Measurements from ENCODE around the gene SCN8A. TPM values are rescaled to one million over a fixed set of nuclear protein-coding genes. Genes with fewer than 3 reads are reported as not detected.

Gene SCN8A
- total and polyA plus RNA-seq, 4 donors, result 0.06 to 0.77 (median 0.26) TPM

DNA sequence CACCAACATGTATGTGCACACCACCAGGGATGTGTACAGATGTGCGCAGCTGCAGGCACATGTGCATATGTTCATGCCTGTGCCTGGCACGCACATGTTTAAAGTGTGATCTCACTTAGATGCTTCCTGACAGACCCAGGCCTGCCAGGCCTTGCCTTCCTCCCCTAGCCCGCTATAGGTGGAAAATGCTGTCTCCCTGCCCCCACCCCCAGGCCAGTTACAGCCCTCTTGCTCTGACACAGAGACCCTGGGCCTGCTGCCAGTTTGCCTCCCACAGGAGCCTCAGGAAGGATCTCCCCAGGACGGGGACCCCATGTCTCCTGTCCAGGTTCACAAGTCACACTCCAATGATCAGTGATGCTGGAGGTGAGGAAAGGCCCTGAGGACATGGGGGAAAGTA, 235.8 kb downstream of the SCN8A start:
- Histone ChIP-seq H3K27me3 (ENCODE audit: control insufficient read depth in 3 of 3, insufficient read depth in 3 of 3, low read length in 2 of 3) (no peaks in the 10 kb centered on the region), H3K9ac (ENCODE audit: insufficient read depth in 1 of 2, low read length in 2 of 2) (no peak overlapping the region), H3K9me3 (ENCODE audit: control insufficient read depth in 4 of 4, insufficient read depth in 3 of 4, low read length in 3 of 4) (no peaks in the 10 kb centered on the region), H3K27ac (ENCODE audit: low read depth in 1 of 2, low read length in 1 of 2) (no peak overlapping the region), H3K4me1 (ENCODE audit: control insufficient read depth in 5 of 5, insufficient read depth in 5 of 5, low read length in 5 of 5) (peaks cover 0 to 15% (median 0%) of the 10 kb centered on the region in 5 donors), H3K4me3 (no peak overlapping the region), H3K36me3 (ENCODE audit: control insufficient read depth in 4 of 4, insufficient read depth in 4 of 4, low read length in 4 of 4) (peaks cover 0 to 2% (median 0%) of the 10 kb centered on the region in 4 donors)
- ATAC-seq (ENCODE audit: insufficient read depth, low FRiP score) (no peak), DNase-seq (no peak)
- TF ChIP-seq, protein P1, sequence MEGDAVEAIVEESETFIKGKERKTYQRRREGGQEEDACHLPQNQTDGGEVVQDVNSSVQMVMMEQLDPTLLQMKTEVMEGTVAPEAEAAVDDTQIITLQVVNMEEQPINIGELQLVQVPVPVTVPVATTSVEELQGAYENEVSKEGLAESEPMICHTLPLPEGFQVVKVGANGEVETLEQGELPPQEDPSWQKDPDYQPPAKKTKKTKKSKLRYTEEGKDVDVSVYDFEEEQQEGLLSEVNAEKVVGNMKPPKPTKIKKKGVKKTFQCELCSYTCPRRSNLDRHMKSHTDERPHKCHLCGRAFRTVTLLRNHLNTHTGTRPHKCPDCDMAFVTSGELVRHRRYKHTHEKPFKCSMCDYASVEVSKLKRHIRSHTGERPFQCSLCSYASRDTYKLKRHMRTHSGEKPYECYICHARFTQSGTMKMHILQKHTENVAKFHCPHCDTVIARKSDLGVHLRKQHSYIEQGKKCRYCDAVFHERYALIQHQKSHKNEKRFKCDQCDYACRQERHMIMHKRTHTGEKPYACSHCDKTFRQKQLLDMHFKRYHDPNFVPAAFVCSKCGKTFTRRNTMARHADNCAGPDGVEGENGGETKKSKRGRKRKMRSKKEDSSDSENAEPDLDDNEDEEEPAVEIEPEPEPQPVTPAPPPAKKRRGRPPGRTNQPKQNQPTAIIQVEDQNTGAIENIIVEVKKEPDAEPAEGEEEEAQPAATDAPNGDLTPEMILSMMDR (IDR thresholded peaks at IDR 0.05; ENCODE audit: control extremely low read depth, extremely low read depth), result no peak
- WGBS, 2 donors, result 81 to 83% methylated on average over 4 of the region's 4 CpGs

DNA sequence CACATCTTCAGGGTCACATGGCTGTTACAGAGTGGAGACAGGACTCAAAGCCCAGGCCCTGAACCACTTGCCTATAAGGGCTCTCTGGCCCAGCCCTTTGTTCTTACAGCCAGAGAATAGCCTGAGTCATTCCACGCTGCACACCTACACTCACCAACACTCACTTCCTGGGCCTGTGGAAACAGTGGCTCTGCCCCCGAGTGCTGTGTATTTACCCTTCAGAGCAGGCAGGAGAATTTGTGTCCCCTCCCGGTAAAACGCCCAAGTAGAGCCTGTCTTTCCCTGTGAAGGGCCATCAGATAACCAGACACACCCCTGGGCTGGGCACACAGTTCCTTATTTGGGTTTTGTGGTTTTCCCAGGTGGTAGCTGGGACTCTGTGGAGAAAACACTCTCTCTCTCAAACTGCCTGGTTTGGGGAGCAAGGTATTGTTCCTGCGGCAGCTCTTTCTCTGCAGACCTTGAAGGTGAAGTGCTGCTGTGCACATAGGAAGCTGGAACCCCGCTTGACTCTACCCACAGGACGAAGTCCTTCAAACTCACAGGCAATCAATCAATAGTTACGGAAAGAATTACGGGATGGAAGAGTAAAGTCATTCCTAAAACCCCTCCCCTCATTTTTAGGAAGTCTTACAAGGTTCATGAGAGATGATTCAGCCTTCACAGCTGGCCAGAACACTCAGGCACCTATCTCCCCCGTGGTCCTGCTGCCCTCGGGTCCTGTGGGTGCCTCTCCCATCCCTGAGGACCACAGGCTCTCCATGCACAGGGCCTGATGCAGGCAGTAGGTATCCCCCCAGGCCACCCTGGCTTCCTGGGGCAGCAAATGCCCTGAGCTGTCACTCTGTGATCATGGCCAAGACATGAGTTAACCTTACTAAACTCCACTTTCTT, 237.1 kb downstream of the SCN8A start:
- H3K4me1 ChIP-seq (ENCODE audit: control insufficient read depth in 5 of 5, insufficient read depth in 5 of 5, low read length in 5 of 5), result peaks cover 0 to 17% (median 0%) of the 10 kb centered on the region in 5 donors
- peak overlapping the region in 1 of 2 donors; percentile 38 for H3K27ac ChIP-seq (ENCODE audit: low read depth in 1 of 2, low read length in 1 of 2)
- no peaks in the 10 kb centered on the region for H3K9me3 ChIP-seq (ENCODE audit: control insufficient read depth in 4 of 4, insufficient read depth in 3 of 4, low read length in 3 of 4)
- TF ChIP-seq, protein P1 (IDR thresholded peaks at IDR 0.05; ENCODE audit: control extremely low read depth, extremely low read depth), result no peak
- no peak overlapping the region for H3K9ac ChIP-seq (ENCODE audit: insufficient read depth in 1 of 2, low read length in 2 of 2)
- peak in 1 of 3 donors; percentile 29 for DNase-seq
- ATAC-seq (ENCODE audit: insufficient read depth, low FRiP score), result peak; percentile 85
- 20 to 41% methylated on average over 11 of the region's 11 CpGs for WGBS, 2 donors
- H3K27me3 ChIP-seq (ENCODE audit: control insufficient read depth in 3 of 3, insufficient read depth in 3 of 3, low read length in 2 of 3), result no peaks in the 10 kb centered on the region
- H3K36me3 ChIP-seq (ENCODE audit: control insufficient read depth in 4 of 4, insufficient read depth in 4 of 4, low read length in 4 of 4), result no peaks in the 10 kb centered on the region
- no peak overlapping the region for H3K4me3 ChIP-seq

DNA sequence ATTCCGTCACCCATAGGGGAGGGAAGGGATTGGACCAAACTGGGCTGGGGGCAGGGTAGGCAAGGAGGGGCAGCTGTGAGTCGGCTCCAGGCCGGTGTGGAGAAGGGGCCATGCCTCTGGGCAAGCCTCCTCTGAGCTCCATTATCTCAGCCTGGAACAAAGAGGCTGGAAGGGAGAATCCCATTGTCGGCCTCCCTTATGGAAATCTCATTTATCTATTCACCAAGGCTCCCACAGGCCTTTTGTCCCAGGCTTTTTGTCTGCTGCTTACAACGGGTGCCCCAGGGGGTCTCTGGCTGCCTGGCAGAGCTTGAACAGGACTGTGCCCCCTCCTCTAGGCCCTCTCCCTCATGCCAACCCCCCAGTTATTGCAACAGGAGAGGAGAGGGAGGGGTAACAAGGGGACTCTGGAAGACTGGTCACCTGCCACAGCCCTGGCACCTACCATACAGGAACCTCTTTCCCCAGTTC, 238.0 kb downstream of the SCN8A start:
- DNase-seq (no peak), ATAC-seq (ENCODE audit: insufficient read depth, low FRiP score) (no peak)
- H3K27me3 ChIP-seq (ENCODE audit: control insufficient read depth in 3 of 3, insufficient read depth in 3 of 3, low read length in 2 of 3), result no peaks in the 10 kb centered on the region
- no peak overlapping the region for H3K4me3 ChIP-seq
- H3K27ac ChIP-seq (ENCODE audit: low read depth in 1 of 2, low read length in 1 of 2), result no peak overlapping the region
- TF ChIP-seq, protein P1 (IDR thresholded peaks at IDR 0.05; ENCODE audit: control extremely low read depth, extremely low read depth), result no peak
- peaks cover 0 to 18% (median 0%) of the 10 kb centered on the region in 5 donors for H3K4me1 ChIP-seq (ENCODE audit: control insufficient read depth in 5 of 5, insufficient read depth in 5 of 5, low read length in 5 of 5)
- H3K9me3 ChIP-seq (ENCODE audit: control insufficient read depth in 4 of 4, insufficient read depth in 3 of 4, low read length in 3 of 4), result no peaks in the 10 kb centered on the region
- no peaks in the 10 kb centered on the region for H3K36me3 ChIP-seq (ENCODE audit: control insufficient read depth in 4 of 4, insufficient read depth in 4 of 4, low read length in 4 of 4)
- WGBS, 2 donors, result 80 to 96% methylated on average over 5 of the region's 5 CpGs
- no peak overlapping the region for H3K9ac ChIP-seq (ENCODE audit: insufficient read depth in 1 of 2, low read length in 2 of 2)
